ENCODE measurements around the gene ABO. TPM values are rescaled to one million over a fixed set of nuclear protein-coding genes. Genes with fewer than 3 reads are reported as not detected.
"Not testable (repeated sequence)": the region's sequence is repeated elsewhere in the genome, so short reads cannot be mapped to it uniquely, and the experiment has no call there.

The ABO gene
- total and polyA plus RNA-seq, 9 of the 15 experiments (the other 6 are each of a cell fraction or from before 2014, with no cell fraction given), result 5.0 to 21.9 (median 11.9) TPM

- H3K9ac ChIP-seq (ENCODE audit: insufficient read depth in 1 of 2, low read depth in 2 of 2, low read length in 2 of 2); H4K20me1 ChIP-seq (replicated peaks; ENCODE audit: control insufficient read depth, insufficient read depth, low read length); H3K79me2 ChIP-seq (ENCODE audit: control insufficient read depth, insufficient read depth, low read length); ATAC-seq; BruUV-seq (replicated peaks); H3K4me3 ChIP-seq; DNase-seq (ENCODE audit: extremely low read depth in 1 of 4, low spot score in 3 of 4); H3K27ac ChIP-seq (ENCODE audit: extremely low read depth, low read depth, low read length); POLR2A ChIA-PET; FAIRE-seq; H2AFZ ChIP-seq (ENCODE audit: low read depth, low read length); intact Hi-C loops (cut with micrococcal nuclease); H3K36me3 ChIP-seq (ENCODE audit: control insufficient read depth, insufficient read depth, low read length); H3K9me3 ChIP-seq (replicated peaks; ENCODE audit: control insufficient read depth, insufficient read depth, low read depth, low read length); in situ Hi-C loops (cut with MboI); H3K9me1 ChIP-seq (ENCODE audit: control insufficient read depth, insufficient read depth, low read length); H3K4me2 ChIP-seq (ENCODE audit: insufficient read depth, low read length); CTCF ChIA-PET (ENCODE audit: low intra/inter-chr PET ratio): not testable (repeated sequence)
- Histone ChIP-seq H3K4me1 (replicated peaks in 1 of 2; ENCODE audit: control insufficient read depth in 2 of 2, insufficient read depth in 2 of 2, low read length in 2 of 2) (peaks cover 0 to 11% of the 10 kb centered on the region in 2 experiments; a peak in 1 of 5 replicates), H3K27me3 (ENCODE audit: control insufficient read depth in 2 of 2, insufficient read depth in 2 of 2, low read length in 2 of 2) (peaks cover 28 to 62% of the 10 kb centered on the region in 2 experiments; a peak in 4 of 5 replicates)
- 0% methylated on average over 2 of the region's 18 CpGs for WGBS (ENCODE audit: insufficient coverage, low coverage, missing lambda C conversion rate)
Measured at GRCh38 chr9:133208880-133209300, 66.1 kb downstream of the ABO start, which contains the start of gene OBP2B. Gene OBP2B, minus strand, starts transcription at chr9:133209250. Its CDS starts 51 bp downstream, at chr9:133209199.

GRCh38 chr9:133208171-133208879 is 66.7 kb downstream of the ABO start:
- H3K4me2 ChIP-seq (ENCODE audit: insufficient read depth, low read length); H3K36me3 ChIP-seq (ENCODE audit: control insufficient read depth, insufficient read depth, low read length); POLR2A ChIA-PET; in situ Hi-C loops (cut with MboI); H3K27ac ChIP-seq (ENCODE audit: extremely low read depth, low read depth, low read length); CTCF ChIA-PET (ENCODE audit: low intra/inter-chr PET ratio); H4K20me1 ChIP-seq (replicated peaks; ENCODE audit: control insufficient read depth, insufficient read depth, low read length); H3K79me2 ChIP-seq (ENCODE audit: control insufficient read depth, insufficient read depth, low read length); H3K9ac ChIP-seq (ENCODE audit: insufficient read depth in 1 of 2, low read depth in 2 of 2, low read length in 2 of 2); H3K9me1 ChIP-seq (ENCODE audit: control insufficient read depth, insufficient read depth, low read length); H3K4me3 ChIP-seq; ATAC-seq; BruUV-seq (replicated peaks); H3K9me3 ChIP-seq (replicated peaks; ENCODE audit: control insufficient read depth, insufficient read depth, low read depth, low read length); intact Hi-C loops (cut with micrococcal nuclease); DNase-seq (ENCODE audit: extremely low read depth in 1 of 4, low spot score in 3 of 4); FAIRE-seq; H2AFZ ChIP-seq (ENCODE audit: low read depth, low read length): not testable (repeated sequence)
- Histone ChIP-seq H3K27me3 (ENCODE audit: control insufficient read depth in 2 of 2, insufficient read depth in 2 of 2, low read length in 2 of 2) (peaks cover 29 to 68% of the 10 kb centered on the region in 2 experiments; a peak in 4 of 5 replicates), H3K4me1 (replicated peaks in 1 of 2; ENCODE audit: control insufficient read depth in 2 of 2, insufficient read depth in 2 of 2, low read length in 2 of 2) (peaks cover 0 to 11% of the 10 kb centered on the region in 2 experiments; a peak in 1 of 5 replicates)
- WGBS (ENCODE audit: insufficient coverage, low coverage, missing lambda C conversion rate), result 0% methylated on average over 2 of the region's 16 CpGs

Measured in K562 (cell line).